ENCODE measurements around the gene ITPKA.

ITPKA gene

DNA sequence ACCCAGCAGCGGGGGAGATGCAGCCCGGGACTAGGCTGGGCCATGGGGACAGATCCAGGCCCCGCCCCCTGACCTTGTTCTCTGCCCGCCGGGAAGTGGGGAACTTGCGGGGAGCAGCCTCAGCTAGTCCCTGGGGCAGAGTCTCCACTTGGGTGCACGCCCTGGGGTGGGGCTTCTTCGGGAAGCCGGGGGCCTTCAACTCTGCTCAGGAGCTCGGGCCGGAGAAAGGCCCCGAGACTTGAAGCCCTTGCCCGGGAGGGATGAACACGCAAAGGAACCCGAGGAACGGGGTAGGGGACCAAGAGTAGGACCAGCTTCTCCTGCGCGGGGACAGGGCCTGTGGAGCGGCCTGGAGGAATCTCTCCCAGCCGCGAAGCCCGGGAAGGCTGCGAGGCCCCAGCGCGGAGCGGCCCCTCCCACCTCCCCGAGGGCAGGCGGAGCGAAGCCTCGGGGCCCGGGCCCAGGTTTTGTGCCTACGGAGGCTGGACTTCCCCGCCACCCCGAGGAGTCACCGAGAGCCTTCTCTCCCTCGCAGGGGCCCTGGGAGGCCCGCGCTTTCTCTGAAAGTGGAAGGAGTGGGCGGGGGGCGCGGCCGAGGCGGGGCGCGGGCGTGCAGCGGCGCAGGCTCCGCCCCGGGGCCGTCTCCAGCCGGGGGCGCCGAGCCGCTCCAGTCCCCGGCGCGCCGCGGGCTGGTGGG is at the start of gene ITPKA:
TSS of gene ITPKA (plus strand) at position 670 of the 697 bp plus-strand sequence. CDS start 54 bp downstream, outside the sequence.
- CTCF ChIA-PET: interaction anchor here (1.2 to 3.2 kb wide), 5 partner anchors 12 to 588 kb away, joined by 3 to 10 read pairs (median 3); no protein-coding TSS in a partner anchor
- POLR2A ChIA-PET: interaction anchor here (0.6 to 0.9 kb wide), 2 partner anchors 9 to 780 kb away, joined by 6 read pairs; no protein-coding TSS in a partner anchor

GRCh38 chr15:41445399-41445798 is 48.3 kb upstream of the ITPKA start:
- DNase-seq (ENCODE audit: extremely low spot score): no peak
- CTCF ChIA-PET: interaction anchor here (0.8 to 4.1 kb wide), 4 partner anchors 8 to 62 kb away, joined by 3 to 23 read pairs (median 6); no protein-coding TSS in a partner anchor
- no peak for TF ChIP-seq CTCF (IDR thresholded peaks at IDR 0.05; ENCODE audit: control extremely low read depth, extremely low read depth, low read depth, missing control alignments)
- POLR2A ChIA-PET: no interaction called here

More for the DNA sequence above, at the start of gene ITPKA:
- peak; percentile 95 for DNase-seq (ENCODE audit: extremely low spot score)
- TF ChIP-seq CTCF (IDR thresholded peaks at IDR 0.05; ENCODE audit: control extremely low read depth, extremely low read depth, low read depth, missing control alignments): no peak

DNA sequence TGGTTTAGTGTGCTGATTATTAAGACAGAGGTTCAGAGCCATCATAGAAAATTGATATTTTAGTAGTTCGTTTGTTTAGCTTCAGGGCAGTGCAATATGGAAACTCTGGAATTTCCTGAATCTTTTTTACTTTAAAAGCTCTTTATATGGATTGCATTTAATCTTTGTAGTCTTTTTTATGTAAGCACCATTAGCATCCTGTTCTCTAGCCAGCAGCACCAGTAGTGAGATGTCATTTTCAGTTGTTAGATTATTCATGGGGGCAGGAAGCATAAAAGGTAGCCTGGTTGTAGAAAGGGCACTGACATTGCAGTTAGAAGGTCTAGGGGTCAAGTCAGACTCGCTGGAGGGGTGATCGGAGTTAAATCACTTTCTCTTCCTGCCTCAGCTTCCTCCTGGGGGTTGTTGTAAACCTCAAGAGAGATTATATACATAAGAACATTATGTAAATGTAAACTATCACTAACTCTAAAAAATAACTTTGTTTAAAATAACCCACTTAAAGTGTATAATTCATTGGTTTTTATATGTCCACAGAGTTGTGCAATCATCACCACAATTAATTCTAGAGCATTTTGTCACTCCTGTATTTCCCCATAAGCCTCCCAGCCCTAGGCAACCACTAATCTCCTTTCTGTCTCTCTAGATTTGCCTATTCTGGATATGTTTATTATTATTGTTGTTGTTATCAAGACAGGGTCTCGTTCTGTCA is 31.4 kb upstream of the ITPKA start:
- ChIA-PET CTCF (interaction anchor here (1.3 to 1.4 kb wide), 2 partner anchors 9 to 350 kb away, joined by 3 to 4 read pairs; no protein-coding TSS in a partner anchor), POLR2A (no interaction called here)
- TF ChIP-seq CTCF (IDR thresholded peaks at IDR 0.05; ENCODE audit: control extremely low read depth, extremely low read depth, low read depth, missing control alignments): no peak
- no peak for DNase-seq (ENCODE audit: extremely low spot score)

GRCh38 chr15:41464889-41465580 is 28.6 kb upstream of the ITPKA start:
- DNase-seq (ENCODE audit: extremely low spot score): no peak
- ChIA-PET POLR2A (interaction anchor here (0.6 kb wide), 2 partner anchors 21 to 78 kb away, joined by 3 read pairs; no protein-coding TSS in a partner anchor), CTCF (interaction anchor here (1.0 to 4.4 kb wide), 35 partner anchors 8 to 462 kb away, joined by 3 to 41 read pairs (median 5); partner anchors contain the start of genes ITPKA, LTK, MAPKBP1 and RPAP1)
- no peak for TF ChIP-seq CTCF (IDR thresholded peaks at IDR 0.05; ENCODE audit: control extremely low read depth, extremely low read depth, low read depth, missing control alignments)

DNA sequence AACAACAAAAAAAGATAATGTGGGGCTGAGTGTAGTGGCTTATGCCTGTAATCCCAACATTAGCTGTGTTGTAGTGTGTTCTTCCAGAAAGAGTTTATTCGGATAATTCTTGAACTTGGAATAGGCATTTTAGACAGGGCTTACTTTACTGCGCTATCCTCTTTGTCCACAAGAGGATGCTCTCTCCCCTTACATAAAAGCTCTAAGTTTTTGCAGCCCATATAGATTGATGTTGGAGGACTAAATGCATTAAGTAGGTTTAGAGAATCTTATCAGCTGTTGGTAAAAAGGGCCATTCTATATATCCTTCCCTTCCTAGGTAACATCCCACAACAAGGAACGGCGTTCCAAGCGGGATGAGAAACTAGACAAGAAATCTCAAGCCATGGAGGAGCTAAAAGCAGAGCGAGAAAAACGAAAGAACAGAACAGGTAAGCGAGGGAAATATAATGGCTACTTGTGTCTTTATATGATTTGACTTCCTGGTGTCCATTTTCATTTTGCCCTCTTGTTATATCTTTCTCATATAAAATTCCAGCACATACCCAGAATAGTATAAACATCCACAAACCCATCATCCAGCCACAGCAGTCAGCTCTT is 27.8 kb upstream of the ITPKA start:
- peak; percentile 52 for DNase-seq (ENCODE audit: extremely low spot score)
- TF ChIP-seq CTCF (IDR thresholded peaks at IDR 0.05; ENCODE audit: control extremely low read depth, extremely low read depth, low read depth, missing control alignments): peak; percentile 82
- ChIA-PET CTCF (interaction anchor here (0.6 to 4.4 kb wide), 48 partner anchors 9 to 463 kb away, joined by 3 to 41 read pairs (median 4); partner anchors contain the start of genes ITPKA, LTK, MAPKBP1 and MGA), POLR2A (interaction anchor here (0.6 kb wide), 1 partner anchor 30 kb away, joined by 6 read pairs; no protein-coding TSS in a partner anchor)
